ELR (cell line): ENCODE results near the gene LRAT.
A peak's percentile ranks its signal among the peaks of the same experiment; 100 is the strongest.

Experiments used
- DNase-seq: peaks from one replicate; pipeline ENCODE4 v3.0.0-alpha.2; 2015; ENCODE audit warnings: low read depth

LRAT gene

DNA sequence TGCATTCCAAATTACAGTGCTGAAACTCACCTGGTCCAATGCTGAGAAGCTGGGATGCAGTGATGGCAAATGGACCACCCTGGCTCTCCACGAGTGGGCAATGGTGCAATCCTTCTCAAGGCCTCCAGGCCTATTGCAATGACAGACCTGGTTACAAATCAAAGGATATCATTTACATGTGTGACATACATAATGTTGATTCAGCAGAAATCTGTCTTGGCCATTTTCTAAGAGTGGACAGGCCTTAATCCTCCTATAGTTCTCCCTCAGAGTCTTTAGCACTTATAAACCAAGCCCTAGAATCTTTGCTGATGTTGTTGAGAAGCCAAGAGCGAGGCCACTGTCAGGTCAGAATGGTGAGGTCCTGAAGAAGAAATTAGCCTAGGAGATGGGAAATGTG, 17.1 kb downstream of the LRAT start:
- no peak for DNase-seq

DNA sequence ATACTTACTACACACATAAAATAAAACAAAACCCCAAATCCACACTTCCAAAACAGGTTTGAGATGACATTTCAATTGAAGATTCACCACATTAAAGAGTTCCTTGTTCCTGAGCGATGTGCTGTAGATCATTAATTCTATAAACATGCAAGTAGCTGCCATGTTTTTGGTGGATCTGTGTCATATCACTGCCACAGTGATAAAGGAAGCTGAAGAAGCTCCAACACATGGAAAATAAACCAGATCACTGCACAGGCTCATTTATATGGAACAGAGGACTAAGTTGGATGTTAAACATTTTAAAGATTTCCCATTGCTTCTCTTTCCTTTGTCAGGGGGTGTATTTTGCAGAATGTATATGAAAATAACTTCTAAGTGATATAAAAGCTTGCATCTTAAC, 34.5 kb downstream of the LRAT start:
- DNase-seq: no peak

DNA sequence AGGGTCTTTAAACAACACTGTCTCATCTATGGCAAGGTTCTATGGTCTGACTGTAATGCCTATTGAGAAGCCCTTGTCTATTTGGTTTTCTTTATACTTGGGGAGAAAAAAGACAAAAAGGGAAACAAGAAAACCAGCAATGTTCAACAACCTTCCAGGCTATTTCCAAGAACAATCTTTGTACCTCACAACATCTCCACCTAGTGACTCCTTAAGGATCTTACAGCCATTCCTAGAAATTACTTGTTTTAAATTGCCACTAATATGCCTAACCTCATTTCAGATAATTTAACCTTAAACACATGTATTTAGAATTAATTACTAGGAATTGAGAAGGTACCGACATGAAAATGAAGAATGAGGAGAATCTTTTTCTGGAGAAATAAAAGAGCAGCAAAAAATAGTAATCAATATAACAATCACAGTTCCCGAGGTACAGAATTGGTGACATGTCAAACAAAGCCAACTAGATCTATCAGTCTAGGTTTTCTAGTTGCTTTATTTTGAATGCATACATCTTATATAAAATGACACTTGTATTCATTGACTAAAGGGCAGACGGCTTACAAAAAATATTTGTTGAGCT, 35.7 kb downstream of the LRAT start:
- DNase-seq: peak; percentile 51

DNA sequence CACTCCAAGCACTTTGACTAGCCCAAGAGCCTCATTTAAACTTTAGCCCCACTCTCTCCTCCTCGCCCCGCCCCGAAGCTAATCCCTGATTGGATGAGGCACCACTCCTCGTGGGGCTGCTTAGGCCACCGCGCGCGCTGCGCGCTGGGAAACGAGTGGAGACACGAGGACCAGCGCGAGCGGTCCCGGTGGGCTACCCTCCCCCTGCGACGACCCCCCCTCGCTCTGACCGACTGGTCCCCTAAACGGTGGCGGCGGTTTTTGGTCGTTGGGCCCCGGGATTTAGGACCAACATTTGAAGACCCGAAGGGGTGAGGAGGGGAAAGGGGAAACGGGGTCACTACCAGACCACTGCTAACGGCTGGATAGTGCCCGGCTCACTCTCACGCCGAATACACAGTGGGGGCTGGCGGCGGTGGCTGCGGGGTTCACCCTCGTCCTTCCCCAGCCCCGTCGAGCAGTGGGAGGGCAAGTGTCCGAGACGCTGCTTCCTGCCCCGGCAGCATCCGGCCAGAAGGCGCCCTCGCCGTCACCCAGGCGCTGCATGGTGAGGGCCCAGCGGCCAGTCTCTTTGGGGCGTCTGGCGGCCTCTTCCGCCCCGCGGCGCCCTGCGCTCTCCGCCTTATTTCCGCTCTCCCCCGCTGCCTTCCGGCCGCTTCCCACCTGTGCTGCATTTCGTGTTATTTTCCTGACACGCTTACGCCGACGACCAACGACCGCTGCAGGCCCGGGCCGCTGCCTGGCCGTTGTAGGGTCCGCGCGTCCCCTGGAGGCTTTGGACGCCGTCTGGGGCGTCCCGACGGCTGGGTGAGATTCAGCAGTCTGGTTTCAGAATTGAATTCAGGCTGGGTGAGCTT, 37.6 kb downstream of the LRAT start, which contains the start of gene RBM46:
Gene RBM46 (plus strand): TSS at position 147 of the 857 bp plus-strand sequence. CDS start 15,481 bp downstream, outside the sequence.
- no peak for DNase-seq

DNA sequence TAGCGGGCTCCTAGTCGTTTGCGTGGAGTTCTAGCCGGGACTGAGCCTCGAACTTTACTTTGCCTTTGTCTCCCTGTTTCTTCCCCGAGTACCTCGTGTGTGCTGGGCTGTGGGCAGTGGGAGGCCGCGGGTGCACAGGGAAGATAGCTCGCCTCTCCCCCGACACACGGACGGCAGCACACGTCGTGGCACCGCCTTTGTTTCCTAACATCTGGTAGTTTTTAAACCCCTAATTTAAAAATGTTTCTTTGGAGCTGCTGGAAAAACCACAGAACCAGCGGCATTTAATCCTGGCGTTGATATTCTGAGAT, 38.1 kb downstream of the LRAT start:
- no peak for DNase-seq
